ENCODE results near the gene HNRNPA1. TPM values are rescaled to one million over a fixed set of nuclear protein-coding genes. Genes with fewer than 3 reads are reported as not detected.
"Not testable (repeated sequence)": the region's sequence is repeated elsewhere in the genome, so short reads cannot be mapped to it uniquely, and the experiment has no call there.

The HNRNPA1 gene
- polyA plus RNA-seq, 1 donor = 4,010 TPM

- no peak for DNase-seq
Measured at GRCh38 chr12:54270345-54270744, 10.2 kb upstream of the HNRNPA1 start.

- DNase-seq = no peak
Measured at GRCh38 chr12:54272214-54272613, 8.3 kb upstream of the HNRNPA1 start.

- no peak for DNase-seq
Measured at GRCh38 chr12:54273981-54274380, 6.5 kb upstream of the HNRNPA1 start.

DNA sequence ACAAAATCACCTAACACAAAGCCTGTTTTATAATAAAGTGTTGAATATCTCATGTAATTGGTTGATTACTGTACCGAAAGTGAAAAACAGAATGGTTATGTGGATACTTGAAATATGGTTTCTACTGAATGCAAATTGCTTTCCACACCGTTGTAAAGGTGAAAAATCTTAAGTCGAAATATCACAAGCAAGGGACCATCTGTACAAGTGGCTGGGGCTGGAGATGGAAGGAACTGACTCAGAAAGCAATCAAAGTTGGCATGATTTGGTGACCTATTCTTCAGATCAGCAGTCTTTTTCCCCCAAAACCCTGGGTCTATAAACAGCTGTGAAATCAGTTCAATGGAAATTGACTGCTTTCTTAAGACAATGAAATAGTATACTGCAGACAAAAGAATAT is 4.2 kb upstream of the HNRNPA1 start:
- no peak for DNase-seq

GRCh38 chr12:54277823-54278276 is 2.7 kb upstream of the HNRNPA1 start:
- DNase-seq = no peak

GRCh38 chr12:54279227-54279631 is 1.3 kb upstream of the HNRNPA1 start:
- DNase-seq = no peak

DNA sequence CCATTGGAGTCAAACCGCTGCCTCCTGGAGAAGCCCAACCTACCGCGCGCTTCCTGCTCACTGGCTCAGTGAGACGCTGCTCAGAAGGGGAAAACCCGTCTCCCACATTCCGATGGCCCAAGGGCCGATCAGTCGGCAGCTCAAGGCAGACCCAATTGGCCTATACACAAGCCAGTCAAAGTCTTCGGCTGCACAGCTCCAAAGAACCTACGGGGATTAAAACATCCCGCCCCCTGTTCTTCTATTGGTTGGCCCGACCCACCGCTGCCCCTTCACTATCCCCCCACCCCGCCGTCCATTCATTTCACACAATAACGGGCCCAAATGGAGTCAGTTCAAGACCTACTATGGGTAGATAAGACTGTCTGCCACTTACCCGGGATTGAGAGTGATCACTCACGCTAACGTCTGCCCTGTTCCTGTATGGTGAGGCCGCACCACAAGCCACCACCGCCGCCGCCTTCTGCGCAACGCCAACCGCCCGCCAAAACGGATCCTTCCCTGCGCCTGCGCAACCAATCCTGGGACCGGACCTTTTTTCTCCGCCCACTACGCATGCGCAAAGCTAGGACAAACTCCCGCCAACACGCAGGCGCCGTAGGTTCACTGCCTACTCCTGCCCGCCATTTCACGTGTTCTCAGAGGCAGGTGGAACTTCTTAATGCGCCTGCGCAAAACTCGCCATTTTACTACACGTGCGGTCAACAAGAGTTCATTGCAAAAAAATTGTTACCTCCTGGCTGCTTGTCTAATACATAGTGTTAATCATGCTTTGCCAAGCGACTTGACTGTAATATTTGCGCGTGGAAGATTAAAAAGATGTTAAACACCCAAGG is 676 bp upstream of the HNRNPA1 start, which contains the start of gene CBX5:
TSS of gene CBX5 (minus strand) at position 491 of the 836 bp plus-strand sequence. CDS start 22,472 bp downstream, outside the sequence.
- peak; percentile 100 for DNase-seq

GRCh38 chr12:54281261-54281638 is 724 bp downstream of the HNRNPA1 start:
- not testable (repeated sequence) for DNase-seq

- not testable (repeated sequence) for DNase-seq
Measured at GRCh38 chr12:54281694-54282093, 1.2 kb downstream of the HNRNPA1 start.

DNA sequence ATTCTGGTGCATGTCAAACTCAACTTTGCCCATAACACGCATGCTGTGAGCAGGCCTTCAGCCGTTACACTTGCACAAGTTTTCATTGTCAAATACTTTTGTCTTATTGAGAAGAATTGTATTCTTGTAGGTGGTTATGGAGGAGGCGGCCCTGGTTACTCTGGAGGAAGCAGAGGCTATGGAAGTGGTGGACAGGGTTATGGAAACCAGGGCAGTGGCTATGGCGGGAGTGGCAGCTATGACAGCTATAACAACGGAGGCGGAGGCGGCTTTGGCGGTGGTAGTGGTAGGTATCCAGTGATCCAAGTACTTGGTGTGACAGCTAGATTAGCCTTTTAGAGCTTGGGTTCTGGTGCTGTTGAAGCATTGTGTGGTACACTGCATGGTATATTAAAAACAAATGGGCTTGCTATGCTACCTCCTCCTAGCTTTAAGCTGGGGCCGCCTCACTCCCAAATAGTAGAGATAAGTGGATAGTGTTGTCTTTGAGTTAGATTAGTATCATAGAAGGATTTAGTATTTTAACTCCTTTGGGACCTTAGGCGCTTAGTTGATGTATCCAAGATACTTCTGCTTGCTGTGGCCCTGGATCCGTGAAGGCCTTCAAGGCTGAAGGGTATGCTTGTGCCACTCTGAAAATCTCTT is 2.5 kb downstream of the HNRNPA1 start:
- no peak for DNase-seq

DNA sequence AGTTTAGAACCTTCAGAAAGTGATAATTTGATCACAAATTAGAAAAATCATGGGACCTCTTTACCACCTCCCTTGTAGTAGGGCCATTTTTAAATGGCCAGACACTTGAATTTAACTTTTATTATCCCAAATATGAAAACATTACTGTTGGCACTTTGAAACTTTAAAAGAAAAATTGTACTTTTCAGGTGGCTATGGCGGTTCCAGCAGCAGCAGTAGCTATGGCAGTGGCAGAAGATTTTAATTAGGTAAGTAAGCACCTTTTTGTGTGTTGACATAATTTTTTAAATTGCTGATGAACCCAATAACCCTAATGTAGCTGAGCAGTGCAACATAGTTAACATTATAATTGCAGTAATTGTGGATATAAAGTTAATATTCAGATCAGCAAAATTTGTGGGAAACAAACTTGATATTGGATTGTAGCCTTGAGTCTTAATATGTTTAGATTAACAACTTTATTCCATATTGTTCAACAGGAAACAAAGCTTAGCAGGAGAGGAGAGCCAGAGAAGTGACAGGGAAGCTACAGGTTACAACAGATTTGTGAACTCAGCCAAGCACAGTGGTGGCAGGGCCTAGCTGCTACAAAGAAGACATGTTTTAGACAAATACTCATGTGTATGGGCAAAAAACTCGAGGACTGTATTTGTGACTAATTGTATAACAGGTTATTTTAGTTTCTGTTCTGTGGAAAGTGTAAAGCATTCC is 3.7 kb downstream of the HNRNPA1 start:
- not testable (repeated sequence) for DNase-seq

DNA sequence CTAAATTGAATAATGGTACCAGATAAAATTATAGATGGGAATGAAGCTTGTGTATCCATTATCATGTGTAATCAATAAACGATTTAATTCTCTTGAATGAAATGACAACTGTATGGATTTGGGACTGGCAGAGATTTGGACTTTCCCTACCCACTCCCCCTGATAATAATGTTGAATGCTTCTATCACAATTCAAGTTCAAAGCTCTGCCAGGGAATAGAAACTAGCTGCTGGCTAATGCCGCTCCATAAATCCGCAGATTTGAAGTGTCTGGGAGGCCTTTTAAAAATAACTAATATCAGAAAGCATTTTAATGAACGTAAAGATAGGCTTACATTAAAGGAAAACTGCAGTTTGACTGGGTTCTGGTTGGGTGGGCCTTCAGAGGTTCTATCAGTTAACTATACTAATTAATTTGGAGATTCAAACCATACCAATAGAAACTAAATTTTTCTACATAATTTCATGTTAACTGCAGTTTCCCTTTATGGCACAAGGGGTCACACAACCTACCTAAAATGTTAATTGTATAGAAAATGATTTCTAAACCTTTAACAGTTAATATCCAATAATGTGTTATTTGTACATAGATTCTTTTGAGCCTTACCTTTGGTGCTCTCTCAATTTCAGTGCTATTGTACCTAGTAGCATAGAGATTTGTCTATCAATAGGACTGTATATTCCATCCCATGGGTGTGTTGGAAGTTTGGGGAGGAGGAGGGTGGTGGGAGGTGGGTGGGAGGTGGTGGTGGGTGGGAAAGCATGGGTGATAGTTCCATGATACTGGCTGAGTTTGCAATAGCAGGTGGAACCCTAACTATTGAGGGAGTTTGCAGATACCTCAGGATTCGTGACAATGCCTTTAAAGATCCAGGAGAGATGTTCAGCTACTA is 4.9 kb downstream of the HNRNPA1 start:
- no peak for DNase-seq

- no peak for DNase-seq
Measured at GRCh38 chr12:54286042-54287030, 5.8 kb downstream of the HNRNPA1 start.

GRCh38 chr12:54287261-54288157 is 7.0 kb downstream of the HNRNPA1 start:
- DNase-seq = no peak

- no peak for DNase-seq
Measured at GRCh38 chr12:54292083-54292930, 11.8 kb downstream of the HNRNPA1 start.

- DNase-seq = no peak
Measured at GRCh38 chr12:54292931-54293241, 12.4 kb downstream of the HNRNPA1 start.

GRCh38 chr12:54294152-54294952 is 13.8 kb downstream of the HNRNPA1 start:
- DNase-seq = no peak
